Measurements from ENCODE around the gene MGMT. TPM values are rescaled to one million over a fixed set of nuclear protein-coding genes. Genes with fewer than 3 reads are reported as not detected.

MGMT gene
- total and polyA plus RNA-seq, 7 donors = 4.2 to 13.3 (median 7.5) TPM

DNA sequence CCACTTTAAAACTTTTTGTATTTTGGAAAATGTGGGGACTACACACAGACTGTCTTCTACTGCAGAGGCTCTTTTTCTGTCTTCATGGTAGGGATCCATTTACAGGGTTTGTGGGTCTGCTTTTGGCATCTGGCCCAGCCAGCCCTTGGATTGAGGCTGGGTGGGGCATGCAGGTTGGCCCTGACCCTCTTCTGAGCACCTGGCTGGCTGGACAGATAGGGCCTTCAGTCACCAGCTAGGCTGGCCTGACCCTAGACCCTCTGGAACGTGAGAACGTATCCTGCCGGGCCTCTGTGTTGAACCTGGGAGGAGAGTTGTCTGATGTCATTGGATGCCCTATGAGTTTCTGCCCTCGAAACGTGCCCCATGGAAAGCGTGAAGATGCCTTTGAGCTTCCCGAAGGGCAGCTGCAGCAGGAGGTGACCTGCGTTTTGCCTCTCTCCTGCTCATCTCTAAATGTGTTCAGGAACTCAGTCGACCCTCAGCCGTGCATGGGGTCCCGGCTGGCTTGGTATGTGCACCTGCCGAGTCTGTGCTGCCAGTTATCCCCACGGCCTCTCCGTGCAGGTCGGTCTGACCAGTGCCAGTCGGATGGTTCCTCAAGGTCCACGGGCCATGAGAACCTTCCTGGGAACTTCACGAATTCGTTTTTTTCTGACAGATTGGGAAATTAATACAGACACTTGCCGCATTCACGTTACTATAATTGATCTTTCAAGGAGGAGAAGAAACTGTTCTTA, 74.9 kb downstream of the MGMT start:
- intact Hi-C loops (cut with DNase I) = loop anchor here in 1 of 2 donors (10.0 kb wide), 1 partner anchor 507 kb away; no protein-coding TSS in a partner anchor
- Histone ChIP-seq H3K4me1 (peaks cover 31% of the 10 kb centered on the region), H3K27me3 (ENCODE audit: insufficient read depth in 3 of 3, low read length in 2 of 3) (no peaks in the 10 kb centered on the region), H3K4me3 (peak overlapping the region; percentile 11), H3K36me3 (ENCODE audit: insufficient read depth in 1 of 2, low read depth in 1 of 2) (peaks cover 0 to 2% of the 10 kb centered on the region in 2 donors), H3K27ac (no peak overlapping the region), H3K9me3 (no peaks in the 10 kb centered on the region)
- WGBS, 3 donors = 93 to 97% (median 93%) methylated on average over 21 of the region's 21 CpGs
- ATAC-seq (no peak), DNase-seq (peak in 1 of 2 donors; percentile 26)
- TF ChIP-seq CTCF (IDR thresholded peaks at IDR 0.05) = no peak

GRCh38 chr10:129542589-129542988, 75.5 kb downstream of the MGMT start:
- Histone ChIP-seq H3K9me3 (no peaks in the 10 kb centered on the region), H3K4me1 (peaks cover 38% of the 10 kb centered on the region), H3K27ac (no peak overlapping the region), H3K4me3 (no peak overlapping the region), H3K36me3 (ENCODE audit: insufficient read depth in 1 of 2, low read depth in 1 of 2) (no peaks in the 10 kb centered on the region), H3K27me3 (ENCODE audit: insufficient read depth in 3 of 3, low read length in 2 of 3) (no peaks in the 10 kb centered on the region)
- WGBS, 3 donors = 93 to 94% (median 94%) methylated on average over 10 of the region's 10 CpGs
- ATAC-seq (no peak), DNase-seq (no peak)
- TF ChIP-seq CTCF (IDR thresholded peaks at IDR 0.05) = no peak
- intact Hi-C loops (cut with DNase I) = loop anchor here in 1 of 2 donors (10.0 kb wide), 1 partner anchor 508 kb away; no protein-coding TSS in a partner anchor

- H3K4me3 ChIP-seq = no peak overlapping the region
Measured at GRCh38 chr10:129544205-129545202, 77.5 kb downstream of the MGMT start.

DNA sequence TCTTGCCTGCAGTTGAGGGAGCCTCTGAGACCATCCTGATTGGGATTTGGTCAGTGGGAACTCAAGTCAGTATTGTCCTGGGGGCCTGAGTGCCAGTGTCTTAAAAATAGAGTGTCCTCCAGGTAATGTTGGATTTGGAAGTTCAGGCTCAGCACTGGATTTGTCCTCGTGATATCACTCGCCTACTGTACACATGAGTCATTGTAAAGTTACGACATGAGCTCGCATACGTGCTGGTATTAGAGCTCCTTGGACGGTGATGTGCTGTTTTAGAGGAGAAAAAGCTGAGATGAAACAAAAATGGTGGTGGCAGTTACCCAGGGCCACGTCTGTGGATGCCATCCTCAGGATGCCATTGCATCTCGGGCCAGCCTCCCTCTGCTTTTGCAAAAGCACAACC, 78.2 kb downstream of the MGMT start:
- WGBS, 3 donors = 90 to 93% (median 93%) methylated on average over 8 of the region's 8 CpGs
- TF ChIP-seq CTCF (IDR thresholded peaks at IDR 0.05) = no peak
- ATAC-seq = no peak
- Histone ChIP-seq H3K27ac (no peak overlapping the region), H3K9me3 (no peaks in the 10 kb centered on the region), H3K27me3 (ENCODE audit: insufficient read depth in 3 of 3, low read length in 2 of 3) (no peaks in the 10 kb centered on the region), H3K4me3 (no peak overlapping the region), H3K36me3 (ENCODE audit: insufficient read depth in 1 of 2, low read depth in 1 of 2) (no peaks in the 10 kb centered on the region), H3K4me1 (peaks cover 42% of the 10 kb centered on the region)
- no peak for DNase-seq
- intact Hi-C loops (cut with DNase I) = loop anchor here in 1 of 2 donors (10.0 kb wide), 1 partner anchor 510 kb away; no protein-coding TSS in a partner anchor

More at GRCh38 chr10:129544205-129545202, 77.5 kb downstream of the MGMT start:
- no peaks in the 10 kb centered on the region for H3K27me3 ChIP-seq (ENCODE audit: insufficient read depth in 3 of 3, low read length in 2 of 3)
- H3K9me3 ChIP-seq = no peaks in the 10 kb centered on the region
- peak in 1 of 2 donors; percentile 43 for DNase-seq
- H3K27ac ChIP-seq = peak overlapping the region; percentile 55
- intact Hi-C loops (cut with DNase I) = loop anchor here in 1 of 2 donors (10.0 kb wide), 1 partner anchor 510 kb away; no protein-coding TSS in a partner anchor
- TF ChIP-seq CTCF (IDR thresholded peaks at IDR 0.05) = no peak
- H3K4me1 ChIP-seq = peaks cover 42% of the 10 kb centered on the region
- 64 to 75% (median 70%) methylated on average over 23 of the region's 23 CpGs for whole genome bisulfite sequencing, 3 donors
- ATAC-seq = peak; percentile 51 to 84 (median 78)
- H3K36me3 ChIP-seq (ENCODE audit: insufficient read depth in 1 of 2, low read depth in 1 of 2) = no peaks in the 10 kb centered on the region
